ENCODE measurements around the gene LTB. TPM values are rescaled to one million over a fixed set of nuclear protein-coding genes. Genes with fewer than 3 reads are reported as not detected.

The LTB gene
- total RNA-seq, 1 experiment from 2014 or later = not detected

DNA sequence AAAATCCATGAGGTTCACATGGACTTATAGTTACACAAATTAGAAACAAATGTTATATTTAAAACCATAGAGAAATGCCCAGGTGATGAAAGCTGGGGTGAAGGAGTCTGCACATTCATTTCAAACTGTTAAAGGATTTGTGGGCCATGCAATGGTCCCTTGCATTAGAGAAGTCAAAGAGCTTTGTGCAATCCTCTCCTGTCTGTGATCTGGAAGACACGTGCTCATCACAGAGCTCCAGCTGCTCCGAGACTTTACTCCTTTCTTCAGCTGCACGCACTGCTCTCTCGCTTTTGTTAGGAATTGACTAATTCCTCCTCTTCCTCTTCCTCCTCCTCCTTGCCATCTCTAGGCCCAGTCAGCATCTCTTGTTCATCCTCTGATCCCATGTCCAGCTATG is 28.7 kb upstream of the LTB start:
- no CpG with 5 or more reads among the region's 4 CpGs for WGBS (ENCODE audit: extremely low coverage, insufficient read length, low lambda C conversion rate)
- H2AK5ac ChIP-seq (ENCODE audit: insufficient read length, low read length) = no peak overlapping the region

More for the DNA sequence above, 28.7 kb upstream of the LTB start:
- no peak overlapping the region for H4K91ac ChIP-seq (ENCODE audit: insufficient read length, low read depth, low read length)
- H2BK12ac ChIP-seq (ENCODE audit: insufficient read length, low read depth, low read length) = no peak overlapping the region
- peaks cover 18 to 23% of the 10 kb centered on the region in 2 experiments for H3K4me1 Mint-ChIP-seq
- H3K14ac ChIP-seq (ENCODE audit: insufficient read depth, low read length) = no peak overlapping the region
- no peaks in the 10 kb centered on the region for H3K36me3 Mint-ChIP-seq (ENCODE audit: insufficient read depth in 1 of 3, low read depth in 3 of 3)
- H3K27ac Mint-ChIP-seq = no peak overlapping the region; a peak in 1 of 7 replicates
- H3K9me3 Mint-ChIP-seq = no peaks in the 10 kb centered on the region
- peaks cover 12% of the 10 kb centered on the region; the same call in 1 of the 2 replicates for H3K4me1 ChIP-seq (ENCODE audit: insufficient read depth, low read length)
- H3K18ac ChIP-seq (ENCODE audit: insufficient read length, low read depth, low read length) = no peak overlapping the region
- no peak overlapping the region for H3K27ac ChIP-seq (ENCODE audit: insufficient read length, low read depth, low read length)
- no peak overlapping the region for H3K23ac ChIP-seq (ENCODE audit: insufficient read length, low read depth, low read length)
- no peaks in the 10 kb centered on the region for H3K27me3 Mint-ChIP-seq (ENCODE audit: low read depth)
- H2BK5ac ChIP-seq (ENCODE audit: insufficient read length, low read length) = no peak overlapping the region
- no peaks in the 10 kb centered on the region for H3K9me3 ChIP-seq (ENCODE audit: control insufficient read depth, low read depth, low read length)
- H4K8ac ChIP-seq (replicated peaks; ENCODE audit: insufficient read length, low read depth, low read length) = no peak overlapping the region
- H3K79me2 ChIP-seq (ENCODE audit: insufficient read depth, low read length) = no peaks in the 10 kb centered on the region
- no peaks in the 10 kb centered on the region for H4K20me1 ChIP-seq (ENCODE audit: control insufficient read depth, insufficient read depth, insufficient read length)
- H3K4ac ChIP-seq (ENCODE audit: low read depth, low read length) = no peak overlapping the region
- no peaks in the 10 kb centered on the region for H3K23me2 ChIP-seq (ENCODE audit: insufficient read length, low read depth, low read length, poor library complexity, severe bottlenecking)
- TF ChIP-seq, protein P1, sequence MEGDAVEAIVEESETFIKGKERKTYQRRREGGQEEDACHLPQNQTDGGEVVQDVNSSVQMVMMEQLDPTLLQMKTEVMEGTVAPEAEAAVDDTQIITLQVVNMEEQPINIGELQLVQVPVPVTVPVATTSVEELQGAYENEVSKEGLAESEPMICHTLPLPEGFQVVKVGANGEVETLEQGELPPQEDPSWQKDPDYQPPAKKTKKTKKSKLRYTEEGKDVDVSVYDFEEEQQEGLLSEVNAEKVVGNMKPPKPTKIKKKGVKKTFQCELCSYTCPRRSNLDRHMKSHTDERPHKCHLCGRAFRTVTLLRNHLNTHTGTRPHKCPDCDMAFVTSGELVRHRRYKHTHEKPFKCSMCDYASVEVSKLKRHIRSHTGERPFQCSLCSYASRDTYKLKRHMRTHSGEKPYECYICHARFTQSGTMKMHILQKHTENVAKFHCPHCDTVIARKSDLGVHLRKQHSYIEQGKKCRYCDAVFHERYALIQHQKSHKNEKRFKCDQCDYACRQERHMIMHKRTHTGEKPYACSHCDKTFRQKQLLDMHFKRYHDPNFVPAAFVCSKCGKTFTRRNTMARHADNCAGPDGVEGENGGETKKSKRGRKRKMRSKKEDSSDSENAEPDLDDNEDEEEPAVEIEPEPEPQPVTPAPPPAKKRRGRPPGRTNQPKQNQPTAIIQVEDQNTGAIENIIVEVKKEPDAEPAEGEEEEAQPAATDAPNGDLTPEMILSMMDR (conservative IDR thresholded peaks at IDR 0.05) = no peak
- no peak for DNase-seq
- no peak overlapping the region for H3K9ac ChIP-seq (ENCODE audit: extremely low read depth, insufficient read length, low read length)
- H3K4me2 ChIP-seq (ENCODE audit: insufficient read depth, insufficient read length, low read length) = no peak overlapping the region
- no peaks in the 10 kb centered on the region for H3K27me3 ChIP-seq (ENCODE audit: insufficient read depth, low read length)
- H2BK15ac ChIP-seq (ENCODE audit: low read depth, low read length) = no peak overlapping the region
- H3K79me1 ChIP-seq (ENCODE audit: insufficient read depth, low read depth, low read length, poor library complexity, severe bottlenecking) = no peaks in the 10 kb centered on the region
- H2AFZ ChIP-seq (ENCODE audit: low read length) = no peak overlapping the region
- no peak overlapping the region for H2BK20ac ChIP-seq (ENCODE audit: low read depth, low read length, poor library complexity, severe bottlenecking)
- H3K4me3 Mint-ChIP-seq = no peak overlapping the region
- no peak overlapping the region for H3K56ac ChIP-seq (ENCODE audit: insufficient read length, low read depth, low read length)
- H4K5ac ChIP-seq (ENCODE audit: insufficient read length, low read depth, low read length) = no peak overlapping the region
- H2BK120ac ChIP-seq (ENCODE audit: low read depth, low read length, poor library complexity, severe bottlenecking) = no peak overlapping the region
- H3T11ph ChIP-seq (ENCODE audit: low read length) = no peak overlapping the region
